ENCODE results near the gene GCG.

GRCh38 chr2:162103443-162104009 is 48.5 kb downstream of the GCG start:
- TF ChIP-seq, protein P1, sequence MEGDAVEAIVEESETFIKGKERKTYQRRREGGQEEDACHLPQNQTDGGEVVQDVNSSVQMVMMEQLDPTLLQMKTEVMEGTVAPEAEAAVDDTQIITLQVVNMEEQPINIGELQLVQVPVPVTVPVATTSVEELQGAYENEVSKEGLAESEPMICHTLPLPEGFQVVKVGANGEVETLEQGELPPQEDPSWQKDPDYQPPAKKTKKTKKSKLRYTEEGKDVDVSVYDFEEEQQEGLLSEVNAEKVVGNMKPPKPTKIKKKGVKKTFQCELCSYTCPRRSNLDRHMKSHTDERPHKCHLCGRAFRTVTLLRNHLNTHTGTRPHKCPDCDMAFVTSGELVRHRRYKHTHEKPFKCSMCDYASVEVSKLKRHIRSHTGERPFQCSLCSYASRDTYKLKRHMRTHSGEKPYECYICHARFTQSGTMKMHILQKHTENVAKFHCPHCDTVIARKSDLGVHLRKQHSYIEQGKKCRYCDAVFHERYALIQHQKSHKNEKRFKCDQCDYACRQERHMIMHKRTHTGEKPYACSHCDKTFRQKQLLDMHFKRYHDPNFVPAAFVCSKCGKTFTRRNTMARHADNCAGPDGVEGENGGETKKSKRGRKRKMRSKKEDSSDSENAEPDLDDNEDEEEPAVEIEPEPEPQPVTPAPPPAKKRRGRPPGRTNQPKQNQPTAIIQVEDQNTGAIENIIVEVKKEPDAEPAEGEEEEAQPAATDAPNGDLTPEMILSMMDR (optimal IDR thresholded peaks at IDR 0.05 in 1 of 3, IDR thresholded peaks at IDR 0.05 in 1 of 3, conservative IDR thresholded peaks at IDR 0.05 in 1 of 3; ENCODE audit: extremely low read depth in 1 of 3, insufficient read depth in 2 of 3, low read length in 3 of 3) = no peak
- TF ChIP-seq EZH2 (IDR thresholded peaks at IDR 0.05; ENCODE audit: low read length) = no peak

Measured in keratinocyte (primary cell).